Uterus (tissue), 2 donors: Measurements from ENCODE around the gene DYNC1LI1.

Source experiments
- CTCF ChIP-seq, 4 experiments: fragments of 200-600 bp in 2 of 4; fragments of 450-650 bp in 2 of 4; sonication (generic) in 2 of 4; IDR thresholded peaks; one replicate each; pipeline ENCODE4 v1.5.1; 2016 to 2019; ENCODE audit warnings: antibody characterized with exemption in 4 of 4, mild to moderate bottlenecking in 2 of 4, moderate library complexity in 1 of 4
- POLR2A ChIP-seq, 2 donors: fragments of 450-650 bp; IDR thresholded peaks; one replicate each; pipeline ENCODE4 v1.6.1; 2016; ENCODE audit warnings: antibody characterized with exemption in 2 of 2, mild to moderate bottlenecking in 1 of 2, moderate library complexity in 1 of 2

- TF ChIP-seq CTCF (IDR thresholded peaks at IDR 0.05): no peak
- TF ChIP-seq POLR2A (IDR thresholded peaks at IDR 0.05): no peak
These were observed 8.0 kb downstream of the DYNC1LI1 start for GRCh38 chr3:32562640-32563039.
